ENCODE measurements around the gene GEMIN5. TPM values are rescaled to one million over a fixed set of nuclear protein-coding genes. Genes with fewer than 3 reads are reported as not detected.
"Not testable (repeated sequence)": the region's sequence is repeated elsewhere in the genome, so short reads cannot be mapped to it uniquely, and the experiment has no call there.

The GEMIN5 gene, protein sequence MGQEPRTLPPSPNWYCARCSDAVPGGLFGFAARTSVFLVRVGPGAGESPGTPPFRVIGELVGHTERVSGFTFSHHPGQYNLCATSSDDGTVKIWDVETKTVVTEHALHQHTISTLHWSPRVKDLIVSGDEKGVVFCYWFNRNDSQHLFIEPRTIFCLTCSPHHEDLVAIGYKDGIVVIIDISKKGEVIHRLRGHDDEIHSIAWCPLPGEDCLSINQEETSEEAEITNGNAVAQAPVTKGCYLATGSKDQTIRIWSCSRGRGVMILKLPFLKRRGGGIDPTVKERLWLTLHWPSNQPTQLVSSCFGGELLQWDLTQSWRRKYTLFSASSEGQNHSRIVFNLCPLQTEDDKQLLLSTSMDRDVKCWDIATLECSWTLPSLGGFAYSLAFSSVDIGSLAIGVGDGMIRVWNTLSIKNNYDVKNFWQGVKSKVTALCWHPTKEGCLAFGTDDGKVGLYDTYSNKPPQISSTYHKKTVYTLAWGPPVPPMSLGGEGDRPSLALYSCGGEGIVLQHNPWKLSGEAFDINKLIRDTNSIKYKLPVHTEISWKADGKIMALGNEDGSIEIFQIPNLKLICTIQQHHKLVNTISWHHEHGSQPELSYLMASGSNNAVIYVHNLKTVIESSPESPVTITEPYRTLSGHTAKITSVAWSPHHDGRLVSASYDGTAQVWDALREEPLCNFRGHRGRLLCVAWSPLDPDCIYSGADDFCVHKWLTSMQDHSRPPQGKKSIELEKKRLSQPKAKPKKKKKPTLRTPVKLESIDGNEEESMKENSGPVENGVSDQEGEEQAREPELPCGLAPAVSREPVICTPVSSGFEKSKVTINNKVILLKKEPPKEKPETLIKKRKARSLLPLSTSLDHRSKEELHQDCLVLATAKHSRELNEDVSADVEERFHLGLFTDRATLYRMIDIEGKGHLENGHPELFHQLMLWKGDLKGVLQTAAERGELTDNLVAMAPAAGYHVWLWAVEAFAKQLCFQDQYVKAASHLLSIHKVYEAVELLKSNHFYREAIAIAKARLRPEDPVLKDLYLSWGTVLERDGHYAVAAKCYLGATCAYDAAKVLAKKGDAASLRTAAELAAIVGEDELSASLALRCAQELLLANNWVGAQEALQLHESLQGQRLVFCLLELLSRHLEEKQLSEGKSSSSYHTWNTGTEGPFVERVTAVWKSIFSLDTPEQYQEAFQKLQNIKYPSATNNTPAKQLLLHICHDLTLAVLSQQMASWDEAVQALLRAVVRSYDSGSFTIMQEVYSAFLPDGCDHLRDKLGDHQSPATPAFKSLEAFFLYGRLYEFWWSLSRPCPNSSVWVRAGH (N-terminal part only)
- 9.7 TPM for polyA plus RNA-seq (2013)

DNA sequence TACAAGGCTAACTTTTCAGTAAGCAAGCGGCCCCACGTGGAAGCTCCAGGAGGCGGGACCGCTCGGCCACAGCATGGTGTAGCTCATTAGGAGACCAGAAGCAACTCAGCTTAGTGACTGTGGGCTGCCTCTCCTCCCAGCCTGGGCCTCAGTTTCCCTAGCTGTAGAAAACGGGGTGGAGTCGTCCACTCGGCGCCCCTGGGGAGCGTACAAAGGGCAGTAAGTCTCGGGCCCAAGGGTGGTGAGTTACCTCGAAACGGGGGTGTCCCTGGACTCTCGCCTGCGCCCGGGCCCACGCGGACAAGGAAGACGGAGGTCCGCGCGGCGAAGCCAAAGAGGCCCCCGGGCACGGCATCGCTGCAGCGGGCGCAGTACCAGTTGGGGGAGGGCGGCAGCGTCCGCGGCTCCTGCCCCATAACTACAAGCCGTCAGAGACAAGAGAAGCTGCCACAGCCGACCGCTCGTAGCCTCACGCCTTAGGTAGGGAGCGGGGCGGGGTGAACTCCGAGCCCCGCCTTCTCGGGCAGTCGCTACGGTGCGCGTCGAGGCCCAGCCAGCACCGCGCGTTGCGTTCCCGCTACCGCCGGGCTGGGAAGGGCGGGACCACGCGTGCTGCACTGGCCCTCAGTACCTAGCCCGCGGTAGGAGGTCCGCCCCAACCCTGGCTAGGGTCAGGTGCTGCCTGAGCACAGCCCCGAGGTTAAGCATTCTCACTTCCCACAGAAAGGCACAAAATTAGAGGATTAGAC is at the start of gene GEMIN5:
Gene GEMIN5, minus strand, starts transcription at position 494 of the 749 bp plus-strand sequence. Its CDS starts 78 bp downstream, at position 416.
- Histone ChIP-seq H3K36me3 (ENCODE audit: control insufficient read depth in 4 of 4, insufficient read depth in 4 of 4, low read length in 3 of 4) (peaks cover 0 to 20% (median 9%) of the 10 kb centered on the region in 4 experiments), H3K27me3 (replicated peaks in 2 of 5; ENCODE audit: control insufficient read depth in 4 of 5, insufficient read depth in 5 of 5, low read length in 4 of 5) (no peaks in the 10 kb centered on the region), H3K27ac (ENCODE audit: insufficient read depth in 1 of 2, low read depth in 1 of 2, low read length in 2 of 2, poor library complexity in 1 of 2, severe bottlenecking in 2 of 2) (peak within 1 kb of the TSS; percentile 28 to 76), H3K4me3 (ENCODE audit: control insufficient read depth in 1 of 7, extremely low read depth in 1 of 7, insufficient read depth in 4 of 7, low read depth in 2 of 7, low read length in 6 of 7) (peak within 1 kb of the TSS; percentile 50 to 96 (median 87)), H3K9me3 (ENCODE audit: control extremely low read depth in 1 of 5, control insufficient read depth in 4 of 5, insufficient read depth in 2 of 5, low read depth in 1 of 5, low read length in 4 of 5) (no peaks in the 10 kb centered on the region), H3K4me1 (ENCODE audit: control extremely low read depth in 1 of 4, control insufficient read depth in 4 of 4, insufficient read depth in 4 of 4, low read length in 3 of 4) (peaks cover 20 to 36% (median 33%) of the 10 kb centered on the region in 4 experiments)
- POLR2A ChIA-PET: interaction anchor here (0.6 kb wide), 1 partner anchor 290 kb away, joined by 3 read pairs; no protein-coding TSS in a partner anchor
- under 1% methylated on average over 53 of the region's 61 CpGs for WGBS (ENCODE audit: insufficient coverage)
- CTCF ChIA-PET: interaction anchor here (0.7 to 1.4 kb wide), 4 partner anchors 9 to 123 kb away, joined by 3 to 4 read pairs (median 4); no protein-coding TSS in a partner anchor
- peak; percentile 84 to 92 (median 91) for DNase-seq

DNA sequence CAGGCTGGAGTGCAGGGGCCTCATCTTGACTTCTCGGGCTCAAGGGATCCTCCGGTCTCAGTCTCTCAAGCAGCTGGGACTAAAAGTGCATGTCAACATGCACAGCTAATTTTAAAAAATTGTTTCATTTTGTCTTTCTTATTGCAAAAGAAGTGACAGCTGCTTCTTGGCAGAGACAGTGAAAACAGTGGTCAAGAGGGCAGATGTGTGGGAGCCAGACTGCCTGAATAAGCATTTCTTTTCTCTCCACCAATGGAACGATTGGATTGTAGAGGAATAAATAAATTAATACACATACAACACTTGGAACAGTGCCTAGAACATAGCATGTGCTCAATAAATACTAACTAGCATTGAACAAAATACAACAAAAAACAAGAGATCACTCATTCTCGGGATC is 48.1 kb upstream of the GEMIN5 start:
- Histone ChIP-seq H3K4me3 (ENCODE audit: control insufficient read depth in 1 of 7, extremely low read depth in 1 of 7, insufficient read depth in 4 of 7, low read depth in 2 of 7, low read length in 6 of 7) (no peak overlapping the region), H3K27me3 (replicated peaks in 2 of 5; ENCODE audit: control insufficient read depth in 4 of 5, insufficient read depth in 5 of 5, low read length in 4 of 5) (no peaks in the 10 kb centered on the region), H3K4me1 (ENCODE audit: control extremely low read depth in 1 of 4, control insufficient read depth in 4 of 4, insufficient read depth in 4 of 4, low read length in 3 of 4) (peaks cover 0 to 7% (median 0%) of the 10 kb centered on the region in 4 experiments), H3K27ac (ENCODE audit: insufficient read depth in 1 of 2, low read depth in 1 of 2, low read length in 2 of 2, poor library complexity in 1 of 2, severe bottlenecking in 2 of 2) (no peak overlapping the region), H3K36me3 (ENCODE audit: control insufficient read depth in 4 of 4, insufficient read depth in 4 of 4, low read length in 3 of 4) (no peaks in the 10 kb centered on the region), H3K9me3 (ENCODE audit: control extremely low read depth in 1 of 5, control insufficient read depth in 4 of 5, insufficient read depth in 2 of 5, low read depth in 1 of 5, low read length in 4 of 5) (no peaks in the 10 kb centered on the region)
- ChIA-PET POLR2A (no interaction called here), CTCF (interaction anchor here (1.5 kb wide), 1 partner anchor 10 kb away, joined by 4 read pairs; no protein-coding TSS in a partner anchor)
- DNase-seq: no peak
- 88% methylated on average over 2 of the region's 4 CpGs for WGBS (ENCODE audit: insufficient coverage)

DNA sequence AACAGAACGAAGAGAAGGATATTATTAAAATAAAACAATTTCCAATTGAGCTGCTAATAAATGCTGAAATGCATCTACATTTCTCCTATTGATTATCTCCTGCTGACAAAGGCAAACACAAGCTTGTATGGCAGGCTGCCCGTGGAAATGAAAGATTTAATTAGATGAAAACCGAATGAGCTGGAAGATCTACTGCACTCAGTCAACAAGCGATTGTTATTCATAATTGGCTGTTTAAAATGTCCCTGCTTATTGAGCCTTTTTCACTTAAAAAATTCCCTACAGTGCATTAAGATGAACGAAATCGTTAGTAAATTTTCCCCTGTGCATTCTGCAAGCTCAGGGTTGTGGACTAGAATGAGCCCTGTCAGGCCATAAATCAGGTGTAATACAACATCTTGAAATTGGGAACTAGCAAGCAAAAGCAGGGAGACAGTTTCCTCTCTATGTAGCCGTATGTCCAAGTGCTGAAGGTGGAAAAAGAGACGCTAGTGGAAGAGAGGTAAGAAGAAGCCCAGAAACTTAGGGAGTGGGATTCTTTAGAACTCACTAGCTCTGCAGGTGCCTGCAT is 47.0 kb upstream of the GEMIN5 start:
- CTCF ChIA-PET: interaction anchor here (0.6 to 1.4 kb wide), 2 partner anchors 11 to 12 kb away, joined by 3 to 6 read pairs; no protein-coding TSS in a partner anchor
- no peak overlapping the region for H3K27ac ChIP-seq (ENCODE audit: insufficient read depth in 1 of 2, low read depth in 1 of 2, low read length in 2 of 2, poor library complexity in 1 of 2, severe bottlenecking in 2 of 2)
- H3K4me3 ChIP-seq (ENCODE audit: control insufficient read depth in 1 of 7, extremely low read depth in 1 of 7, insufficient read depth in 4 of 7, low read depth in 2 of 7, low read length in 6 of 7): no peak overlapping the region
- H3K27me3 ChIP-seq (replicated peaks in 2 of 5; ENCODE audit: control insufficient read depth in 4 of 5, insufficient read depth in 5 of 5, low read length in 4 of 5): no peaks in the 10 kb centered on the region
- WGBS (ENCODE audit: insufficient coverage): 54% methylated on average over 4 of the region's 8 CpGs
- POLR2A ChIA-PET: no interaction called here
- peaks cover 0 to 4% (median 0%) of the 10 kb centered on the region in 4 experiments for H3K4me1 ChIP-seq (ENCODE audit: control extremely low read depth in 1 of 4, control insufficient read depth in 4 of 4, insufficient read depth in 4 of 4, low read length in 3 of 4)
- H3K9me3 ChIP-seq (ENCODE audit: control extremely low read depth in 1 of 5, control insufficient read depth in 4 of 5, insufficient read depth in 2 of 5, low read depth in 1 of 5, low read length in 4 of 5): no peaks in the 10 kb centered on the region
- no peak for DNase-seq
- no peaks in the 10 kb centered on the region for H3K36me3 ChIP-seq (ENCODE audit: control insufficient read depth in 4 of 4, insufficient read depth in 4 of 4, low read length in 3 of 4)

DNA sequence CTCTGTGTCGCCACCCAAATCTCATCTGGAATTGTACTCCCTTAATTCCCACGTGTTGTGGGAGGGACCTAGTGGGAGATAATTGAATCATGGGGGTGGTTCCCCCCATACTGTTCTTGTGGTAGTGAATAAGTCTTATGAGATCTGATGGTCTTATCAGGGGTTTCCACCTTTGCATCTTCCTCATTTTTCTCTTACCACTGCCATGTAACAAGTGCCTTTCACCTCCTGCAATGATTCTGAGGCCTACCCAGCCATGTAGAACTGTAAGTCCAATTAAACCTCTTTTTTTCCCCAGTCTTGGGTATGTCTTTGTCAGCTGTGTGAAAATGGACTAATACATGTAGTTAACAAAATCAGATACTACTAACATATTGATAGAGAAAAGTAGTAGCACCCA is 40.3 kb upstream of the GEMIN5 start:
- H3K9me3 ChIP-seq (ENCODE audit: control extremely low read depth in 1 of 5, control insufficient read depth in 4 of 5, insufficient read depth in 2 of 5, low read depth in 1 of 5, low read length in 4 of 5); H3K36me3 ChIP-seq (ENCODE audit: control insufficient read depth in 4 of 4, insufficient read depth in 4 of 4, low read length in 3 of 4); H3K27ac ChIP-seq (ENCODE audit: insufficient read depth in 1 of 2, low read depth in 1 of 2, low read length in 2 of 2, poor library complexity in 1 of 2, severe bottlenecking in 2 of 2); H3K27me3 ChIP-seq (replicated peaks in 2 of 5; ENCODE audit: control insufficient read depth in 4 of 5, insufficient read depth in 5 of 5, low read length in 4 of 5); H3K4me3 ChIP-seq (ENCODE audit: control insufficient read depth in 1 of 7, extremely low read depth in 1 of 7, insufficient read depth in 4 of 7, low read depth in 2 of 7, low read length in 6 of 7); POLR2A ChIA-PET; H3K4me1 ChIP-seq (ENCODE audit: control extremely low read depth in 1 of 4, control insufficient read depth in 4 of 4, insufficient read depth in 4 of 4, low read length in 3 of 4): not testable (repeated sequence)
- DNase-seq: peak; percentile 43 to 91 (median 83)
- CTCF ChIA-PET: interaction anchor here (1.2 kb wide), 1 partner anchor 11 kb away, joined by 3 read pairs; no protein-coding TSS in a partner anchor
- WGBS (ENCODE audit: insufficient coverage): 67% methylated on average over 1 of the region's 2 CpGs

DNA sequence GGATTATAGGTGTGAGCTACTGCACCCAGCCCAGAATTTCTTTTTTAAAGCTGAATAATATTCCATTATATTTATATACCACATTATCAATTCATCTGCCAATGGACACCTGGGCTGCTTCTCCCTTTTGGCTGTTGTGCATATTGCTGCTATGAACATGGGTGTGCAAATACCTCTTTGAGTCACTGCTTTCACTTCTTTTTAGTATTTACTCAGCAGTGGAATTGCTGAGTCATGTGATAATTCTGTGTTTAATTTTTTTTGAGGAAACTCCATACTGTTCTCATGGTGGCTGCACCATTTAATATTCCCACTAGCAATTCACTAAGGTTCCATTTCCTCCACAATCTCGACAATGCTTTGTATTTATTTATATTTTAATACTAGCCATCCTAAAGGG is 39.4 kb upstream of the GEMIN5 start:
- peak in 2 of 3 donors; percentile 35 to 51 for DNase-seq
- Histone ChIP-seq H3K27ac (ENCODE audit: insufficient read depth in 1 of 2, low read depth in 1 of 2, low read length in 2 of 2, poor library complexity in 1 of 2, severe bottlenecking in 2 of 2) (no peak overlapping the region), H3K36me3 (ENCODE audit: control insufficient read depth in 4 of 4, insufficient read depth in 4 of 4, low read length in 3 of 4) (peaks cover 0 to 2% (median 0%) of the 10 kb centered on the region in 4 experiments), H3K9me3 (ENCODE audit: control extremely low read depth in 1 of 5, control insufficient read depth in 4 of 5, insufficient read depth in 2 of 5, low read depth in 1 of 5, low read length in 4 of 5) (no peaks in the 10 kb centered on the region), H3K4me3 (ENCODE audit: control insufficient read depth in 1 of 7, extremely low read depth in 1 of 7, insufficient read depth in 4 of 7, low read depth in 2 of 7, low read length in 6 of 7) (no peak overlapping the region), H3K27me3 (replicated peaks in 2 of 5; ENCODE audit: control insufficient read depth in 4 of 5, insufficient read depth in 5 of 5, low read length in 4 of 5) (no peaks in the 10 kb centered on the region), H3K4me1 (ENCODE audit: control extremely low read depth in 1 of 4, control insufficient read depth in 4 of 4, insufficient read depth in 4 of 4, low read length in 3 of 4) (peaks cover 0 to 2% (median 0%) of the 10 kb centered on the region in 4 experiments)
- POLR2A ChIA-PET: no interaction called here
- CTCF ChIA-PET: interaction anchor here (1.4 to 2.2 kb wide), 3 partner anchors 11 to 23 kb away, joined by 3 to 7 read pairs (median 5); no protein-coding TSS in a partner anchor
- WGBS (ENCODE audit: insufficient coverage): no CpG with 5 or more reads among the region's 1 CpG

DNA sequence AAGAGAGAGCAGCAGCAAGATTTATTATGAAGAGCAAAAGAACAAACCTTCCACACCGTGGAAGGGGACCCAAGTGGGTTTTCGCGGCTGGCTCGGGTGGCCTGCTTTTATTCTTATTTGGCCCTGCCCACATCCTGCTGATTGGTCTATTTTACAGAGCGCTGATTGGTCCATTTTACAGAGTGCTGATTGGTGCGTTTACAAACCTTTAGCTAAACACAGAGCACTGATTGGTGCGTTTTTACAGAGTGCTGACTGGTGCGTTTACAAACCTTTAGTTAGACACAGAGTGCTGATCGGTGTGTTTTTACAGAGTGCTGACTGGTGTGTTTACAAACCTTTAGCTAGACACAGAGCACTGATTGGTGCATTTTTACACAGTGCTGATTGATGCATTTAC is 38.1 kb upstream of the GEMIN5 start:
- DNase-seq; H3K4me1 ChIP-seq (ENCODE audit: control extremely low read depth in 1 of 4, control insufficient read depth in 4 of 4, insufficient read depth in 4 of 4, low read length in 3 of 4); H3K27me3 ChIP-seq (replicated peaks in 2 of 5; ENCODE audit: control insufficient read depth in 4 of 5, insufficient read depth in 5 of 5, low read length in 4 of 5); H3K9me3 ChIP-seq (ENCODE audit: control extremely low read depth in 1 of 5, control insufficient read depth in 4 of 5, insufficient read depth in 2 of 5, low read depth in 1 of 5, low read length in 4 of 5); H3K36me3 ChIP-seq (ENCODE audit: control insufficient read depth in 4 of 4, insufficient read depth in 4 of 4, low read length in 3 of 4); H3K4me3 ChIP-seq (ENCODE audit: control insufficient read depth in 1 of 7, extremely low read depth in 1 of 7, insufficient read depth in 4 of 7, low read depth in 2 of 7, low read length in 6 of 7); H3K27ac ChIP-seq (ENCODE audit: insufficient read depth in 1 of 2, low read depth in 1 of 2, low read length in 2 of 2, poor library complexity in 1 of 2, severe bottlenecking in 2 of 2); POLR2A ChIA-PET: not testable (repeated sequence)
- WGBS (ENCODE audit: insufficient coverage): 99% methylated on average over 8 of the region's 9 CpGs
- CTCF ChIA-PET: interaction anchor here (1.4 to 2.2 kb wide), 3 partner anchors 13 to 24 kb away, joined by 3 to 7 read pairs (median 5); no protein-coding TSS in a partner anchor

Measured in common myeloid progenitor, CD34-positive (primary cell).